Measurements from ENCODE around the gene E4F1. TPM values are rescaled to one million over a fixed set of nuclear protein-coding genes. Genes with fewer than 3 reads are reported as not detected.

The E4F1 gene
- total and polyA plus RNA-seq, 9 of the 15 experiments (the other 6 are each of a cell fraction or from before 2014, with no cell fraction given), result 0.48 to 94.9 (median 20.4) TPM

- TF ChIP-seq ZBTB33 (CRISPR knock-in tag; IDR thresholded peaks at IDR 0.05) (peak; percentile 94), ADNP (tag; IDR thresholded peaks at IDR 0.05) (no peak), RBFOX2 (IDR thresholded peaks at IDR 0.05; ENCODE audit: low read depth, low read length) (0 out of 2 replicates have a peak, but pooled peaks have one; percentile 26), MYNN (IDR thresholded peaks at IDR 0.05) (peak; percentile 28; the same call in 1 of the 2 replicates), MYNN (CRISPR knock-in tag; IDR thresholded peaks at IDR 0.05) (no peak), POLR2G (IDR thresholded peaks at IDR 0.05; ENCODE audit: low read depth, low read length) (peak; percentile 58), PBX2 (CRISPR knock-in tag; IDR thresholded peaks at IDR 0.05; ENCODE audit: low read depth) (no peak), PBX2 (tag; conservative IDR thresholded peaks at IDR 0.05; ENCODE audit: low read depth) (no peak), KDM5B (IDR thresholded peaks at IDR 0.05; ENCODE audit: insufficient replicate concordance, low read depth, low read length) (no peak), EP400 (IDR thresholded peaks at IDR 0.05) (no peak), TEAD2 (tag; IDR thresholded peaks at IDR 0.05) (no peak), TRIM24 (IDR thresholded peaks at IDR 0.05) (no peak)
Measured at GRCh38 chr16:2237493-2238149, 14.2 kb downstream of the E4F1 start (continued).

Data from K562 (cell line).